NCI-H1048 (cell line): ENCODE measurements around the gene SEC24A.
A peak's percentile ranks its signal among the peaks of the same experiment; 100 is the strongest.
"Not testable (repeated sequence)": the region's sequence is repeated elsewhere in the genome, so short reads cannot be mapped to it uniquely, and the experiment has no call there.

ENCODE experiments used
- DNase-seq: peaks from one replicate; lab custom pipeline; 2025; lab: John Stamatoyannopoulos, UW

Gene SEC24A

GRCh38 chr5:134749415-134749814 is 100.8 kb downstream of the SEC24A start:
- no peak for DNase-seq

- DNase-seq, result no peak
Observed at GRCh38 chr5:134758176-134758503, 109.6 kb downstream of the SEC24A start.

- DNase-seq, result peak; percentile 97
Observed at GRCh38 chr5:134758504-134759341, 110.1 kb downstream of the SEC24A start, which contains the start of gene DDX46. Gene DDX46, plus strand, starts transcription at chr5:134758779. Its CDS starts 160 bp downstream, at chr5:134758939.

GRCh38 chr5:134767528-134768291 is 119.1 kb downstream of the SEC24A start:
- not testable (repeated sequence) for DNase-seq

GRCh38 chr5:134769206-134769605 is 120.6 kb downstream of the SEC24A start:
- no peak for DNase-seq

GRCh38 chr5:134772461-134773125 is 124.0 kb downstream of the SEC24A start:
- DNase-seq, result no peak

GRCh38 chr5:134777366-134777765 is 128.8 kb downstream of the SEC24A start:
- no peak for DNase-seq
